Esophagus squamous epithelium (tissue), 5 donors: Measurements from ENCODE around the gene PRPSAP1. TPM values are rescaled to one million over a fixed set of nuclear protein-coding genes. Genes with fewer than 3 reads are reported as not detected.

Source experiments
- DNase-seq: peaks from one replicate; lab custom pipeline; 2025; lab: John Stamatoyannopoulos, UW
- H3K27ac ChIP-seq, 4 donors: fragments of 200-600 bp; sonication (generic); one replicate each; pipeline ENCODE4 v1.5.1; 2016 to 2019; ENCODE audit warnings: mild to moderate bottlenecking in 1 of 4
- H3K27me3 ChIP-seq, 4 donors: fragments of 200-600 bp; sonication (generic); 1 replicate in 3 of 4; 2 replicates in 1 of 4; pipeline versions ENCODE4 v1.5.1 to v1.6.0; 2017 to 2021; ENCODE audit warnings: antibody characterized with exemption in 1 of 4
- H3K36me3 ChIP-seq, 3 donors: fragments of 200-600 bp; sonication (generic); one replicate each; pipeline ENCODE4 v1.5.1; 2016 to 2019
- H3K4me1 ChIP-seq, 3 donors: fragments of 200-600 bp; sonication (generic); one replicate each; pipeline ENCODE4 v1.5.1; 2017 to 2019
- H3K4me3 ChIP-seq, 4 donors: fragments of 200-600 bp; sonication (generic); 1 replicate in 3 of 4; 2 replicates in 1 of 4; pipeline ENCODE4 v1.5.1; 2016 to 2019; ENCODE audit warnings: mild to moderate bottlenecking in 2 of 4, moderate library complexity in 1 of 4
- H3K9me3 ChIP-seq, 3 donors: fragments of 200-600 bp; sonication (generic); one replicate each; pipeline ENCODE4 v1.5.1; 2016 to 2019
- POLR2A ChIP-seq, 4 donors: fragments of 450-650 bp; IDR thresholded peaks; one replicate each; pipeline ENCODE4 v1.6.1; 2017; ENCODE audit warnings: antibody characterized with exemption in 4 of 4, mild to moderate bottlenecking in 4 of 4, moderate library complexity in 3 of 4
- WGBS, 2 donors: methylation state at CpG; one replicate each; pipeline ENCODE4 v1.1.5; 2018; 5-methylcytosine and 5-hydroxymethylcytosine counted together
- intact Hi-C: fragments of 100-400 bp; cut with DNase I; formaldehyde crosslinking; loops from one replicate; pipeline ENCODE4 v1.15.0; 2022
- total RNA-seq, 4 donors: library from RNA; depleted of rRNA; stranded (reverse); fragments of >200 nt; gene quantifications; one replicate each; pipeline ENCODE4 v1.1.0, GENCODE V29; 2016
- TF ChIP-seq, protein P1 (sequence below), 6 experiments: fragments of 450-650 bp in 4 of 6; fragments of 200-600 bp in 2 of 6; sonication (generic) in 2 of 6; IDR thresholded peaks; one replicate each; pipeline ENCODE4 v1.5.1; 2016 to 2019; ENCODE audit warnings: antibody characterized with exemption in 6 of 6, mild to moderate bottlenecking in 4 of 6, moderate library complexity in 4 of 6
- donor health status: DM: yes; HTN: yes; CAD: no.

Gene PRPSAP1
- total RNA-seq, 4 donors from 2014 or later = 36.0 to 68.6 (median 49.5) TPM

GRCh38 chr17:76267051-76267576 lies 86.6 kb downstream of the PRPSAP1 start:
- Histone ChIP-seq H3K4me1 (peaks cover 71 to 84% (median 72%) of the 10 kb centered on the region in 3 donors), H3K9me3 (no peaks in the 10 kb centered on the region), H3K27ac (peak overlapping the region; percentile 98 to 100 (median 98)), H3K36me3 (peaks cover 0 to 29% (median 14%) of the 10 kb centered on the region in 3 donors), H3K27me3 (no peaks in the 10 kb centered on the region), H3K4me3 (peak overlapping the region; percentile 89 to 99 (median 94))
- DNase-seq = no peak
- 42 to 54% methylated on average over 4 of the region's 4 CpGs for WGBS, 2 donors
- TF ChIP-seq POLR2A (IDR thresholded peaks at IDR 0.05) = no peak
- TF ChIP-seq, protein P1, sequence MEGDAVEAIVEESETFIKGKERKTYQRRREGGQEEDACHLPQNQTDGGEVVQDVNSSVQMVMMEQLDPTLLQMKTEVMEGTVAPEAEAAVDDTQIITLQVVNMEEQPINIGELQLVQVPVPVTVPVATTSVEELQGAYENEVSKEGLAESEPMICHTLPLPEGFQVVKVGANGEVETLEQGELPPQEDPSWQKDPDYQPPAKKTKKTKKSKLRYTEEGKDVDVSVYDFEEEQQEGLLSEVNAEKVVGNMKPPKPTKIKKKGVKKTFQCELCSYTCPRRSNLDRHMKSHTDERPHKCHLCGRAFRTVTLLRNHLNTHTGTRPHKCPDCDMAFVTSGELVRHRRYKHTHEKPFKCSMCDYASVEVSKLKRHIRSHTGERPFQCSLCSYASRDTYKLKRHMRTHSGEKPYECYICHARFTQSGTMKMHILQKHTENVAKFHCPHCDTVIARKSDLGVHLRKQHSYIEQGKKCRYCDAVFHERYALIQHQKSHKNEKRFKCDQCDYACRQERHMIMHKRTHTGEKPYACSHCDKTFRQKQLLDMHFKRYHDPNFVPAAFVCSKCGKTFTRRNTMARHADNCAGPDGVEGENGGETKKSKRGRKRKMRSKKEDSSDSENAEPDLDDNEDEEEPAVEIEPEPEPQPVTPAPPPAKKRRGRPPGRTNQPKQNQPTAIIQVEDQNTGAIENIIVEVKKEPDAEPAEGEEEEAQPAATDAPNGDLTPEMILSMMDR (IDR thresholded peaks at IDR 0.05) = no peak
- intact Hi-C loops = no loop called here

DNA sequence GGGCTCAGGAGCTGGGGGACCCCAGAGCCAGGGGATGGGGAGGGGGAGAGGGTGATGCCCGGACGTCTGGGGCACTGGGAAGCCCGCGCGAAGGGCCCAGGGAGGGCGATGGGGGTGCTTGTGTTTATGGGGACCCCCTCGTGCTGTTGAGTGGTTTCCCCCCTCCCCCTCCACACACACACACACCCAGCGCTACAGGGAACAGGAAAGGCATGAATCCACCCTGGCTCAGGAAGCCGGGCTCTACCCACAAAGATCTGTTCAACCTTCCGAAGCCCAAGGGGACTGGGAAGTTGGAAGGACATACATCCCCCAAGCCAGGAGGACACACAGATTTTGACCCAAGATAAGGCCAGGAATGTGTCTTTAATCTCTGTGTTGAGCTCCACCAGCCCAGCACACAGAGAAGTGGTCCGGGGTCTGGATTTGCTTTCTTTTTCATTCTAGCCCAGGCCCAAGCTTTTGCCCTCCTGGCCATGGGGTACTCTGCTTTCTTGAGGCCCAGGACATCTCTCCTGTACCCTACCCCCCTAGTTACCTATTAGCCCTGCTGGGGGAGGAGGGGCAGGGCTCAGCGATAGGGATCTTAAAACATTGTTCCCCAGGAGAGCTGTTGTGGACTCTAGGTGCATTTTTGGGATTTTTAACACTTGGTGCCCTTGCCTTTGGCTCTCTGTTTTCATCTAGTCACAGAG lies 87.3 kb downstream of the PRPSAP1 start:
- H3K9me3 ChIP-seq = no peaks in the 10 kb centered on the region
- peaks cover 0 to 28% (median 14%) of the 10 kb centered on the region in 3 donors for H3K36me3 ChIP-seq
- TF ChIP-seq, protein P1 (IDR thresholded peaks at IDR 0.05) = no peak
- no peak for TF ChIP-seq POLR2A (IDR thresholded peaks at IDR 0.05)
- 0 to 4% methylated on average over 2 to 7 of the region's 12 CpGs for WGBS, 2 donors
- peak overlapping the region; percentile 98 to 100 (median 98) for H3K27ac ChIP-seq
- H3K27me3 ChIP-seq = no peaks in the 10 kb centered on the region
- intact Hi-C loops = no loop called here
- no peak for DNase-seq
- peak overlapping the region; percentile 89 to 99 (median 94) for H3K4me3 ChIP-seq
- peaks cover 66 to 84% (median 69%) of the 10 kb centered on the region in 3 donors for H3K4me1 ChIP-seq

GRCh38 chr17:76265624-76266243 lies 88.0 kb downstream of the PRPSAP1 start:
- peak in 1 of 4 donors; percentile 14 for TF ChIP-seq POLR2A (IDR thresholded peaks at IDR 0.05)
- TF ChIP-seq, protein P1 (IDR thresholded peaks at IDR 0.05) = peak in 1 of 6 experiments; percentile 13
- peaks cover 0 to 21% (median 9%) of the 10 kb centered on the region in 3 donors for H3K36me3 ChIP-seq
- H3K4me1 ChIP-seq = peaks cover 60 to 83% (median 64%) of the 10 kb centered on the region in 3 donors
- H3K27ac ChIP-seq = peak overlapping the region; percentile 98 to 100 (median 98)
- intact Hi-C loops = no loop called here
- WGBS, 2 donors = no CpG with 5 or more reads among the region's 76 CpGs
- H3K4me3 ChIP-seq = peak overlapping the region; percentile 89 to 99 (median 94)
- no peak for DNase-seq
- no peaks in the 10 kb centered on the region for H3K27me3 ChIP-seq
- no peaks in the 10 kb centered on the region for H3K9me3 ChIP-seq

DNA sequence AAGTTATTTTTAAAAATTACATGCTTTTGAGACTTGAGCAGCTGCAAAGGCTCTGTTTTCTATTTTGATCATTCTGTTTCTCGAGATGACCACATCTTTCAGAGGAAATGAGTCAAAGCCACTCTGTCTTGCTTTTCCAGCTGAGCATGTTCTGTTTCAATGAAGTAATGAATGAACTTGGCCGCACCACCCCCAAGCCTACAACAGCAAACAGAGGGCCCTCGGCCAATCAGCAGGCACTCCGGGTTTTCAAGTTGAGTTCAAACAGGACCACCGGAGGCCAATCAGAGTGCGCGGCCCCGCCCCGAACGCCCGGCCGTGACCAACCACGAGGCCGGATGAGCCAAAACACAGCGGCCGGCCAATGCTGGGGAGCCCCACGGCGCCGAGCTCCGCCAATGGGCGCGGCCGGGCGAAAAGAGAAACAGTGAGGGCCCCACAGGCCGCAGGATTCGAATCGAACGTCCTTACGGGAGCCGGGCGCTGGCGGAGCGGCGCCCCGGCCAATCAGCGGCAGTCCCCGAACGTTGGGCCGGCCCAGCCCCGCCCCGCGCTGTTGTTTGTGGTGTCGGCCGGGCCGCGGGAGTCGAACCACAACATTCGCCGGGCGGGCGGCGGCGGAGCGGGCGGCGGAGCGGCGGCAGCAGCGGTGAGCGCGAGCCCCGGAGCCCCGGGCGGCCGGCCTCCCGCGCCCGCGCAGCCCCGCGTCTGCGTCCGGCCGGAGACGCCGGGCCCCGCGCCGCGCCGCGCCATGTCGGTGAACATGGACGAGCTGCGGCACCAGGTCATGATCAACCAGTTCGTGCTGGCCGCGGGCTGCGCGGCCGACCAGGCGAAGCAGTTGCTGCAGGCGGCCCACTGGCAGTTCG lies 88.7 kb downstream of the PRPSAP1 start, which contains the start of gene UBALD2:
Gene UBALD2 (plus strand): TSS at position 594 of the 869 bp plus-strand sequence. CDS start 158 bp downstream, at position 752.
- 0% methylated on average over 1 to 7 of the region's 94 CpGs for WGBS, 2 donors
- Histone ChIP-seq H3K9me3 (no peaks in the 10 kb centered on the region), H3K4me1 (peaks cover 54 to 83% (median 58%) of the 10 kb centered on the region in 3 donors), H3K36me3 (peaks cover 0 to 14% (median 2%) of the 10 kb centered on the region in 3 donors), H3K27ac (peak within 1 kb of the TSS; percentile 98 to 100 (median 98)), H3K27me3 (no peaks in the 10 kb centered on the region), H3K4me3 (peak within 1 kb of the TSS; percentile 89 to 99 (median 94))
- DNase-seq = peak; percentile 98
- TF ChIP-seq POLR2A (IDR thresholded peaks at IDR 0.05) = peak in 3 of 4 donors; percentile 81 to 96 (median 96)
- TF ChIP-seq, protein P1 (IDR thresholded peaks at IDR 0.05) = peak in 1 of 6 experiments; percentile 9
- intact Hi-C loops = no loop called here
